ENCODE results near the gene HINFP.

The HINFP gene

GRCh38 chr11:119175493-119176077 is 54.2 kb downstream of the HINFP start:
- Histone ChIP-seq H3K27ac (peak overlapping the region; percentile 61), H3K4me3 (ENCODE audit: low read depth, low read length) (no peak overlapping the region), H3K27me3 (ENCODE audit: insufficient read depth, low read depth, severe bottlenecking) (no peaks in the 10 kb centered on the region), H3K9me3 (ENCODE audit: severe bottlenecking) (no peaks in the 10 kb centered on the region), H3K36me3 (peaks cover 8% of the 10 kb centered on the region; the same call in 1 of the 2 replicates)
- TF ChIP-seq CTCF (IDR thresholded peaks at IDR 0.05; ENCODE audit: low read depth, low read length), result no peak
- peak; percentile 35 for DNase-seq

GRCh38 chr11:119178166-119178680 is 56.8 kb downstream of the HINFP start:
- Histone ChIP-seq H3K9me3 (ENCODE audit: severe bottlenecking) (no peaks in the 10 kb centered on the region), H3K27me3 (ENCODE audit: insufficient read depth, low read depth, severe bottlenecking) (no peaks in the 10 kb centered on the region), H3K4me3 (ENCODE audit: low read depth, low read length) (no peak overlapping the region), H3K27ac (no peak overlapping the region), H3K36me3 (peaks cover 8% of the 10 kb centered on the region; the same call in 1 of the 2 replicates)
- no peak for DNase-seq
- TF ChIP-seq CTCF (IDR thresholded peaks at IDR 0.05; ENCODE audit: low read depth, low read length), result no peak

GRCh38 chr11:119179342-119179741 is 58.0 kb downstream of the HINFP start:
- H3K36me3 ChIP-seq, result peaks cover 5% of the 10 kb centered on the region; the same call in 1 of the 2 replicates
- H3K27me3 ChIP-seq (ENCODE audit: insufficient read depth, low read depth, severe bottlenecking), result no peaks in the 10 kb centered on the region
- H3K4me3 ChIP-seq (ENCODE audit: low read depth, low read length), result no peak overlapping the region
- H3K9me3 ChIP-seq (ENCODE audit: severe bottlenecking), result no peaks in the 10 kb centered on the region
- DNase-seq, result no peak
- TF ChIP-seq CTCF (IDR thresholded peaks at IDR 0.05; ENCODE audit: low read depth, low read length), result no peak
- no peak overlapping the region for H3K27ac ChIP-seq

GRCh38 chr11:119179983-119180382 is 58.6 kb downstream of the HINFP start:
- no peaks in the 10 kb centered on the region; the same call in 1 of the 2 replicates for H3K36me3 ChIP-seq
- no peak overlapping the region for H3K4me3 ChIP-seq (ENCODE audit: low read depth, low read length)
- no peak for TF ChIP-seq CTCF (IDR thresholded peaks at IDR 0.05; ENCODE audit: low read depth, low read length)
- no peaks in the 10 kb centered on the region for H3K9me3 ChIP-seq (ENCODE audit: severe bottlenecking)
- no peak for DNase-seq
- no peak overlapping the region for H3K27ac ChIP-seq
- H3K27me3 ChIP-seq (ENCODE audit: insufficient read depth, low read depth, severe bottlenecking), result no peaks in the 10 kb centered on the region

- TF ChIP-seq CTCF (IDR thresholded peaks at IDR 0.05; ENCODE audit: low read depth, low read length), result no peak
- Histone ChIP-seq H3K27me3 (ENCODE audit: insufficient read depth, low read depth, severe bottlenecking) (no peaks in the 10 kb centered on the region), H3K4me3 (ENCODE audit: low read depth, low read length) (no peak overlapping the region), H3K36me3 (no peaks in the 10 kb centered on the region; the same call in 1 of the 2 replicates), H3K9me3 (ENCODE audit: severe bottlenecking) (no peaks in the 10 kb centered on the region), H3K27ac (no peak overlapping the region)
- no peak for DNase-seq
Measured at GRCh38 chr11:119180729-119181676, 59.6 kb downstream of the HINFP start.
